GM19438 (cell line): ENCODE data around the gene RNGTT.
"Not testable (repeated sequence)": the region's sequence is repeated elsewhere in the genome, so short reads cannot be mapped to it uniquely, and the experiment has no call there.

Source experiments
- ATAC-seq: cut with Tn5 transposase; IDR thresholded peaks from one replicate; pipeline ENCODE4 v1.9.1; 2021; ENCODE audit warnings: low read depth; ENCODE audit not compliant: unreplicated experiment

RNGTT gene

DNA sequence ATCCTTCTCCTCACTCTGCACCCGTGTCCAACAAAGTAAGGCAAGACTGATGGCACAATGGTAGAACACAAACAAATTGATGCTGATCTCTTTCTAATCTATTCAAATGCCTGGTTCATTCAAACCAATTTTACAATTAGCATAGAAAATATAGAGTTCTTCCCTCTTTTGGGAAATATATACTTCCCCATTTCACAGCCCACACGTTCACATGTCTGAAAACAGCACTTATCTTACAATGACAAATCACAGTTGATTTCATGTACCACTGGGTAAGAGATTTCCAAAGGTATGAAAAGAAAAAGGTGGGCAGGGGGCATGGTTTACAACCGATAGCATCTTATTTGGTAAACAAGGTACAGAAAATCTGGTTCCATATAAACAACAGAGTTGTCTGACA lies 137.6 kb downstream of the RNGTT start:
- ATAC-seq: no peak

DNA sequence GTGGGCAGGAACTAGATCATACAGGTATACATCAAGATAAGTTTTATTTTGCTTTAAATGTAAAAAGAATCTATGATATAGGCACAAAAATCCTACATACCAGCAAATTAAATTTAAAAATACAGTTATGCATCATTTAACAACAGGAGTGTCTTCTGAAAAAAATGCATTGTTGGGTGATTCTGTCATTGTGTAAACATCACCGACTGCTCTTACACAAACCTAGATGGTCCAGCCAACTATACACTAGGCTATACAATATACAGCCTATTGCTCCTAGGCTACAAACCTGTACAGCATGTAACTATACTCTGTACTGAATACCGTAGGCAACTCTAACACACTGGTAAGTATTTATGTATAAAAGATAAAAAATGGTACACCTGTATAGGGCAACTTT lies 139.4 kb downstream of the RNGTT start:
- no peak for ATAC-seq

DNA sequence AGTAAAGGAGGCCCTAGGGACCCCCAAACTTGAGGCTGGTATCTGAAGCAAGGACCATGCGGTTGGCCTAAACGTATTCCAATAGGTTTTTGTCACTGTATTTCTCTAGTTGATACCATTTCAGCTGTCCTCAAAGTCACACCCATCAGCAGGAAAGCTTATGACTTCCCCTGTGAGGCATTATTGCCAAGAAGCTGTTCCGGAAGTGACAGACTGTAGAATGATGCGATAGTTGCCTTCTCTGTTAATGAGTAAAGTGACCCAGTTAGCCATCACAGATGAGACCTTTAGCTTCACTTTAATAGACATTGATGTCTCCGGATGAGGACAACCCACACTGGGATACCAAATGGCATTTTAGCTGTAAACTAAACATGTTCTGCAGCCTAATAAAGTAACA lies 147.9 kb downstream of the RNGTT start:
- ATAC-seq: no peak

DNA sequence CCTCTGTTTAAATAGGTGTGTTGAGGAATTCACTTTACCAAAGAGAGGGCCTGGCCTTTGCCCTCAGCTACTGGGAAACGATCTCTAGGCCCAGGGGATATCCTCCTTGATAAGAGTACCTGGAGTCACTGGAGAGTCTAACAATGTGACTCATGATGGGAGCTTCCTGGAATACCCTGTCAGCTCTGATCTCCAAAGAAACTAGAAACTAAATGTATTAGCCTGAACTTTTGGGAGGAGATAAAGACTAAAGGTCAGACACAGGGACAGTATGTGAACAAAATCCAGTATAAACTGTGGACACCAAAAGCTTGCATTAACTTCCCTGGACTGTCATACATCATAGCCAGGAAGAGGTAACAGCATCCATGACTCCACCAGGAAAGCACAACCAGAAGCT lies 148.5 kb downstream of the RNGTT start:
- no peak for ATAC-seq

DNA sequence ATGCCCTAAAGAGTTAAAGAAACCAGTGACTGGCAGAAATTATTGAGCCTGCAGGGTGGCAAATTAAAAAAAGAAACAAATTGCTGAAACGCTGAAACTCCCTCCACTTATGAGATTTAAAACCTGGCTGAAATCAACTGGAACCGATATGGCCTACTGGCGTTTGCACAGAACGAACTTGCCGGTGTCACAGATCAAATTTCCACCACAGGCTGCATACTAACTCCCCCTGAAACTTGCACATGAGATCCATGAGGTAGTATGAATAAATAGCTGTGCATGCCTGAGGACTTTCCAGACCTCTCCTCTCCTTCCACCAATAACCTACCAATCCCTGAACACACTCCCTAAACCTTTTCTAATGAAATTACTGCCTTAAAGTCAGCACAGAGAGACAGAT lies 150.4 kb downstream of the RNGTT start:
- ATAC-seq: no peak

DNA sequence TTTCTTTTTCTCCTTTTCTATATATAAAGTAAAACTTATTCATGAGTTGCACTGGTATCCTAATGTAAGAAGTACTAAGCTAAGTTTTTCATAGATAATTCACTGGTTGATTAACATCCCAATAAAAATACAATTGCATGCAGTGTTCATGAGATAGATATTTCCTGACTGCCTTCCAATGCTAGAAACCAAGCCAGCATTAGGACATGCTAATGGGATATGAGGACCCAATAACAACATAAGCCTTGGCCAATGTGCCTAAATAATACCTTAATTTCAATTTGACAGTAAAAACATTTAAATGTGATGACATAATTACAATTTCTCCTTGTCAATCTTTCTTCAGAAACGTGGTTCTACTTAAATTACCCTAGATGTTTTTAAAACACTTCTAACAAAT lies 152.7 kb downstream of the RNGTT start:
- no peak for ATAC-seq

DNA sequence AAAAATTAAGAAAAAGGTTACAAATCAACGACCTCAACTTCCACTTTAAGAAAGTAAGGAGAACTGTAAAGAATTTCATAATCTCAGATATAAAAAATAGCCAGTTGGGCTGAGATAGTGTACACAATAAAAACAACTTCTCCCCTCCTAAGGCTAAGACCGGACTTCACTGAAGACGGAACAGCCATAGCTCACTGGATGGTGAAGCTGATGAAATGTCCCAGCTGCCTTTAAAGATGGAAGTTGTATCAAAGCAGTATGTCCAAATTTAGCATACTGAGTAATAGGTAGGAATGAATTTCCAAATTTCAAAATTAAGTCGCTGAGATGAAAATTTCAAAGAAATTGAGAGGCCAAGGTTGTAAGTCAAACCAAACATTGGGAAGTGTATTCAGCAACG lies 153.3 kb downstream of the RNGTT start:
- no peak for ATAC-seq

DNA sequence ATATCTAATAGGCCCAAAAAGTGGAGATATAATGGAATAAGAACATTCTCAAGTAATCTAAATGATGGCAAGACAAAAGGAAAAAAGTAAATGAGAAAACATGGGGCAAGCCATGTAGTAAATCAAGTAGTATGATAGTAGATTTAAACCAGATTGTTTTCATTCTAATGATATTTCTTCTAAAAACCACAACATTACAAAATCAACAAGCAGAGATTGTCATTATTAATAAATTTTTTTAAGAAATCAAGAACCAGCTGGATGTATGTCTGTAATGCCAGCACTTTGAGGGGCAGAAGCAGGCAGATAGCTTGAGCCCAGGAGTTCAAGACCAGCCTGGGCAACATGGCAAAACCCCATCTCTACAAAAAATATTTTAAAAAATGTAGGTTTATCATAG lies 155.0 kb downstream of the RNGTT start:
- ATAC-seq: no peak

DNA sequence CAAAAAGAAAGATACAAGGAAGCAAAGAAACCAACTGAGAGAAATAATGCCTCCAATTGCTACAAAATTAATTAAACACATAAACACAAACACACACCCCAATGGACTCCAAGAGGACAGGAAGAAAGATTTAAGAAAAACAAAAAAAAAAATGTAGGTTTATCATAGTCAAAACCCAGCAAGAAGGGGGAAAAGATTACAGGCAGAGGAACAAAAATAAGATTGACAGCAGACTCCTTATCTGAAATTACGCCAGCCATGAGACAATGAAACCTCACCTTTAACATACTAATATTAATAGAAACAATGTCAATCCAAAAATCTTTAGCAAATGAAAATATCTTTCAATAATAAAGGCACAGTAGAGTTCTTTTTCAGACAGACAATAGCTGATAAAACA lies 155.8 kb downstream of the RNGTT start:
- ATAC-seq: no peak

DNA sequence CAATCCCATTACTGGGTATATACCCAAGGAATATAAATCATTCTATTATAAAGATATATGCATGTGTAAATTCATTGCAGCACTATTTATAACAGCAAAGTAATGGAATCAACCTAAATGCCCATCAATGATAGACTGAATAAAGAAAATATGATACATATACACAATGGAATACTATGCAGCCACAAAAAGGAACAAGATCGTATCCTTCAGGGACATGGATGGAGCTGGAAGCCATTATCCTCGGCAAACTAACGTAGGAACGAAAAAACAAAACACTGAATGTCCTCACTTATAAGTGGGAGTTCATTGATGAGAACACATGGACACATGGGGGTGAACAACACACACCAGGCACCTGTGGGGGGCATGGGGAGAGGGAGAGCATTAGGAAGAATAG lies 156.7 kb downstream of the RNGTT start:
- ATAC-seq: no peak

DNA sequence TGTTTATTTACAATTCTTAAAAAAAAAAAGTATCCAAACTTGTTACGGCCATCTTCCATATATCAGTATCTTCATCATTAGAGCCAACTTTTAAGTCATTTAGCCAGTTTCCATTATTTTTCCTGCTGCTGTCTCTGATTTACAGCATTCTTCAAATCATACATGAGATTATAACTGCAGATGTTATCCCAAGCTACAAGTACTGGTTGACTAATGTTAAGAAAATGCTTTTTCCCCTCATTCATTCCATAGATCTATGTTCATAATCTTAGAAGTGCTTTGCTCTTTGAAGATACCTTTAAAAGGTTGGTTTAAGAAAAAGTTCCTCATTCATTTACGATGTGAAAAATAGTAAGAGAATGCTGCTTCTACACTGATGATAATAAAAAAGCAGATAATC lies 158.7 kb downstream of the RNGTT start:
- ATAC-seq: no peak

DNA sequence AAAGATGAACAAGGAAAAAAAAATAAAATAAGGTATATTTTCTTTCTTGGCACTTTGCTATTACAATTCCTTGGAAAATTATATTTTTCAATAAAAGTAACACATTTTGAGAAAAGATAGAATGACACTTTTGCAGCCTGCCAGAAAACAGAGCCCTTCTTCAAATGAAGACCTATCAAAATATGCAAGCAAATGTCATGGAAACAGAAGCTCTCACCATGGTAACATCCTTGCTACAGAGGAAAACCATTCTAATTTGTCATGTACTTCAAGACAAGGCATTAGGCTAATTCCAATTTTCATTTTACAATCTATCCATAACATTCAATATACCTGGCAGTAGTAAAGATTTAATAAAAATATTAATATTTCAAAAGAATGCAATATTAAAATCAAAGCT lies 177.9 kb downstream of the RNGTT start:
- ATAC-seq: no peak

DNA sequence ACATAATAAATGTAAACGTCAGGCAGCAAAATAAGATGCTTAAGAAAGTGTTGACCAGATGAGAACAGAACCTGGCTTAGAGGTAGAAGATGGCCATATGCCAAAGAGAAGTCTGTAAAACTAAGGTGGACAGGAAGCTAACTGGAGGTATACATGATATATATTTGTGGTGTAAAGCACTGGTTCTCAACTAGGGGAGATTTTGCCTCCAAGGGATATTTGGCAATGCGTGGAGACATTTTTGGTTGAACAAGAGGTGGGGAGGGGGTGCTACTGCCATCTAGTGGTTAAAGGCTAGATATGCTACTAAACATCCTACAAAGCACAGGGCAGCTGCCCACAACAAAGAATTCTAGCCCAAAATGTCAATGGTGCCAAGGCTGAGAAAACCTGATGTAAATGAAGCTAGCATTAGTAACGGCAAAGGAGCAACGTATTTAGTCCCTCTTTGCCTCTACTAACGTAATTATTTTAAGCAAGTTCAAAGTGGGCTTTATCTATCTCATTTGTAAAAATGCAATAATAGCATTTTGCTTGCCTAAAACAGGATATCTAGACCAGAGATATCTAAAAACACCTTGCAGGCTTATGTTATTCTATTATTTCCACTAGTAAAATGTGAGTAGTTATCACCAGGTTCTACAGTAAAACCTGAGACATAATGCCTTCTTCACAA lies 182.6 kb downstream of the RNGTT start:
- no peak for ATAC-seq

DNA sequence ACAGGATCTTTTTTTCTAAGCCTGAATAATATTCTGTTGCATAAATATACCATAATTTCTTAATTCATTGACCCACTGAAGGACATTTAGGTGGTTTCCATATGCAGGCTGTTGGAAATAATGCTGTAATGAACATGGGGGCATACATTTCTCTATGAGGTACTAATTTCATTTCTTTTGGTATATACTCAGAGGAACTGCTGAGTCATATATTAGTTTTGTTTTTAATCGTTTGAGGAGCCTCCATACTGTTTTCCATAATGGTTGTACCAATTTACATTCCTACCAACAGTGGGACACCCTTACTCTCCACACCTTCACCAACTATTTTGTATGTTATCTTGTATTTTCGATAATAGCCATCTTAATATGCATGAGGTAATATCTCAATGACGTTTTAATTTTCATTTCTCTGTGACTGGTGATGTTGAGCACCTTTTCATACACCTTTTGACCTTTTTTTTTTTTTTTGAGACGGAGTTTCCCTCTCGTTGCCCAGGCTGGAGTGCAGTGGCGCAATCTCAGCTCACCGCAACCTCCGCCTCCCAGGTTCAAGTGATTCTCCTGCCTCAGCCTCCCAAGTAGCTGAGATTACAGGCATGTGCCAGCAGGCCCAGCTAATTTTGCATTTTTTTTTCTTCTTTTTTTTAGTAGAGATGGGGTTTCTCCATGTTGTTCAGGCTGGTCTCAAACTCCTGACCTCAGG lies 187.4 kb downstream of the RNGTT start:
- ATAC-seq: no peak

DNA sequence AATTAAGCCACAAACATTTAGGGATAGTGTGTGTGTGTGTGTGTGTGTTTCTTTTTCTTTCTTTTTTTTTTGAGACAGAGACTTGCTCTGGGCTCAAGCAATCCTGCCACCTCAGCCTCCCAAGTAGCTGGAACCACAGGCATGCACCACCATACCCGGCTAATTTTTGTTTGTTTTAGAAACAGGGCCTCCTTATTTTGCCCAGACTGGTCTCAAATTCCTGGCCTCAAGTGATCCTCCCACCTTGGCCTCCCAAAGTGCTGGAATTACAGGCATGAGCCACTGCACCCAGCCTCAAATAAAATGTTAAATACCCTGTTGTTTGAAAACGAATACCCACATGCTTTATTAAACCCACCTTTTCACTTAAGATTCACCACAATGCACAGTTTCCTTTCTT lies 195.3 kb downstream of the RNGTT start:
- ATAC-seq: not testable (repeated sequence)

DNA sequence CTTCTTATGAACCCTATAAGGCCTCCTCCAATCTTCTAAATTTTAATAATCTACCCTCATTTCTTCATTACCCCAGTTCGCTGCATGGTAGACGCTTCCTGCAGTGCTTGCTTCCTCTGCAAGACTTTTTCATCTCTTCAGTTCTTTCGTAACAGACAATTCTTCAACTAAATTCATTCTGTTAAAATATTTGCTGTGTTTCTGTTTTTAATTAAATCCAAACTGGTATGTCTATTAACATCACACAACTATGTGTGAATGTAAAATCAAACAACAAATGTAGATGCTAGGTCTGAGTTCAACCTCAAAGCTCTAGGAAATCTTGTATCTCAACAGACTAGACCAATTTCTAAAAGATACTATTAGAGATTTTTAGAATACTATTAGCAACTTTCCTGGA lies 199.3 kb downstream of the RNGTT start:
- ATAC-seq: no peak

DNA sequence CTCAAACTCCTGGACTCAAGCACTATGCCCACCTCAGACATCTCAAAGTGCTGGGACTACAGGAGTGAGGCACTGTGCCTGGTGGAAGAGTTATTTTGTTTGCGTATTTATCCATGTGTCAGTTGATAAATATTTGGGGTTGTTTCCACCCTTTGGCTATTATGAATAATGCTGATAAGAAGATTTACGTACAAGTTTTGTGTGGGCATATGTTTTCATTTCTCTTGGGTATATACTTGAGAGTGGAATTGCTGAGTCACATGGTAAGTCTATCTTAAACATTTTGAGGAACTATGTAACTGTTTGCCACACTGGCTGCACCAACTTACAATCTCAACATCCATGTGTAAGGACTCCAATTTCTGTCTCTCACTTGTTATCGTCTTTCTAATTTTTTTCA lies 200.3 kb downstream of the RNGTT start:
- ATAC-seq: no peak

DNA sequence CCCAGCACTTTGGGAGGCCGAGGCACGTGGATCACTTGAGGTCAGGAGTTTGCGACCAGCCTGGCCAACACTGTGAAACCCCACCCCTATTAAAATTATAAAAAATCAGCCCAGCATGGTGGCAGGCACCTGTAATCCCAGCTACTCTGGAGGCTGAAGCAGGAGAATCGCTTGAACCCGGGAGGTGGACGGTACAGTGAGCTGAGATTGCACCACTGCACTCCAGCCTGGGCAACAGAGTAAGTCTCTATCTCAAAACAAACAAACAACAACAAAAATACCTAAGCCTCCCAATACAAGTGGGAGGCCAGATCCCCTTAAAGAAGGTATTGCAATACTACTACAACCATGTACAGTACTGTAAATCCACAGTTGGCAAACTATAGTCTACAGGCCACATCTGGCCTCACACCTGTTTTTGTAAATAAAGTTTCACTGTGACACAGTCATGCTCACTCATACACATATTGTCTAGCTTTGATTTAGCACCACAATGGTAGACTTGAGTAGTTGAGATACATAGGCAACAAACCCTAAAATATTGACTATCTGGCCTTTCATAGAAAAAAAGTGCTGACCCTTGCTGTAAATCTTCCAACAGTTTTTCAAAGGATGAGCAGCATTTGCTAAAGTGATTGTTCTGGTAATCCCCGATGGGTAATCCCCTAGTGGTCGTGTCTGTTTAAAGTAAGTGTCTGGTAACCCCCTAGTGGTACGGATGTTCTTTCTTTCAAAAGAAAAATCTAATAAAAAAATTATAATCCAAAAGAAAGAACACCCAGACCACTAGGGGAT lies 202.0 kb downstream of the RNGTT start:
- ATAC-seq: peak; percentile 68

DNA sequence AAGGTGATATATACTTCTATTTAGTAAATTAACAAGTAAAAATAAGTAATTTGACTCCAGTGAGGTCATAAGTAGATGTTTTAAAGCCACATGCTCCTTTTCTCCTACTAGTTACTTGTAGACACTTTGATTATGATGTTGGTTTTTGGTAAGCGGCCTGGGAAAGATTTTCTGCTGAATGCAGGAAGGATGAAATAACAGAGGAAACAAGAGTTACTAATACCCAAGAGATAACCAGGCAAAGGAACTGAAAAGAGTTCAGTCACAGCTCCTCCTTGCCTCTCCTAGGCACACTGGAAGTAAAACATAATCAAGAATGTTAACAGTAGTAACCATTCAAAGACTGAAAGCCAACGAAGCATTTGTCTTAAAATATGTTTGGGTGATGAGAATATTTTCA lies 203.3 kb downstream of the RNGTT start:
- no peak for ATAC-seq

DNA sequence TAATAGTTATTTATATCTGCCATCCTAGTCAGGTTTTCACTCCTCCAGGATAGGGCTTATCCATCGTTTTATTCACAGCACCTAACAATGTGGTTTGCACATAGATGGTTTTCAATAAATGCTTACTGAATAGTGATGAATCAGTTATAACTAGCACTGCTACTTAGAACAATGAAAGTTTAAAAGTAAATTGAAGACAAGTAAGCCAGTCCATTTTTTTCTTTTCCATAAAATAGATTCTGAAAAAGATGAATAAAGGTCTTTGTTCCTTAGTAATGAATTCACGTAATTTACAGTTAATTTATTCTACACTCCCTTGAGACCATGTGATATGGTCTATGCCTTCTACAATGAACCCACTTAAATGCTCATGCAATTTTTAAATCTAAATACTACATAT lies 212.5 kb downstream of the RNGTT start:
- no peak for ATAC-seq

DNA sequence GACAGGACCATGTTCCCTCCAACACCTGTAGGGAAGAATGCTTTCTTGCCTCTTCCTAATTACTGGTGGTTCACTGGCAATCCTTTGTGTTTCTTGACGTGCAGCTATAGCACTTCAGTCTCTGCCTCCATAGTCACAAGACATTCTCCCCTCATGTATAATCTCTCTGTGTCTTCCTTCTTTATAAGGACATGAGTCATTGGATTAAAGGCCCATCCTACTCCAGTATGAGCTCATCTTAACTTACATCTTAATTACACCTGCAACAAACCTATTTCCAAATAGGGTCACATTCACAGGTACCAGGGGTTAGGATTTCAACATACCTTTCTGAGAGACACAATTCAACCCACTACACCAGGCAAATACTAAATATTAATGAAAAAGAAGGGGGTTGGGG lies 213.6 kb downstream of the RNGTT start:
- no peak for ATAC-seq

DNA sequence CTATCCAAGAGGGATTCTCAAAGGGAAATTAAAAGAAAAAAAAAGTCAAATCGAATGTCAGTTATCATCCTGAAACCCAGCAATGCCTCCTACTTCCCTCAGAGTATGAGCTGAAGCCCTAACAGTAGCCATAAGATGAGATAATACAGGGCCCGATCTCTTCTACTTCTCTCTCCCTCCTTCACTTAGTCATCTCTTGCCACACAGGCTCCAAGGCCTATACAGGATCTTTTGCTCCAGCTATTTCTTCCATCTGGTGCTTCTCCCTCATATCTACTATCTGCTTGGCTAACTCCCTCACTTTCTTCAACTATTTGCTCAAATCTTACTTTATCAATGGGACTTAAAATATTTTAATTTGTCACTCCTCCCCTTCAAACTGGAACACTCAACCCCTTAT lies 215.3 kb downstream of the RNGTT start:
- ATAC-seq: no peak
